ENCODE data around the gene CLSTN2.

The CLSTN2 gene

GRCh38 chr3:140296796-140297352, 361.9 kb downstream of the CLSTN2 start:
- TF ChIP-seq POLR2AphosphoS5 (IDR thresholded peaks at IDR 0.05; ENCODE audit: low read depth, low read length) (no peak), SIN3A (IDR thresholded peaks at IDR 0.05; ENCODE audit: borderline replicate concordance, insufficient read depth, low read length) (no peak), FOXP2 (optimal IDR thresholded peaks at IDR 0.05; ENCODE audit: borderline replicate concordance, extremely low read depth, extremely low read length, insufficient read depth) (no peak), TAF1 (IDR thresholded peaks at IDR 0.05; ENCODE audit: borderline replicate concordance, insufficient read depth, low read length) (no peak)
- TF ChIP-seq, protein P1, sequence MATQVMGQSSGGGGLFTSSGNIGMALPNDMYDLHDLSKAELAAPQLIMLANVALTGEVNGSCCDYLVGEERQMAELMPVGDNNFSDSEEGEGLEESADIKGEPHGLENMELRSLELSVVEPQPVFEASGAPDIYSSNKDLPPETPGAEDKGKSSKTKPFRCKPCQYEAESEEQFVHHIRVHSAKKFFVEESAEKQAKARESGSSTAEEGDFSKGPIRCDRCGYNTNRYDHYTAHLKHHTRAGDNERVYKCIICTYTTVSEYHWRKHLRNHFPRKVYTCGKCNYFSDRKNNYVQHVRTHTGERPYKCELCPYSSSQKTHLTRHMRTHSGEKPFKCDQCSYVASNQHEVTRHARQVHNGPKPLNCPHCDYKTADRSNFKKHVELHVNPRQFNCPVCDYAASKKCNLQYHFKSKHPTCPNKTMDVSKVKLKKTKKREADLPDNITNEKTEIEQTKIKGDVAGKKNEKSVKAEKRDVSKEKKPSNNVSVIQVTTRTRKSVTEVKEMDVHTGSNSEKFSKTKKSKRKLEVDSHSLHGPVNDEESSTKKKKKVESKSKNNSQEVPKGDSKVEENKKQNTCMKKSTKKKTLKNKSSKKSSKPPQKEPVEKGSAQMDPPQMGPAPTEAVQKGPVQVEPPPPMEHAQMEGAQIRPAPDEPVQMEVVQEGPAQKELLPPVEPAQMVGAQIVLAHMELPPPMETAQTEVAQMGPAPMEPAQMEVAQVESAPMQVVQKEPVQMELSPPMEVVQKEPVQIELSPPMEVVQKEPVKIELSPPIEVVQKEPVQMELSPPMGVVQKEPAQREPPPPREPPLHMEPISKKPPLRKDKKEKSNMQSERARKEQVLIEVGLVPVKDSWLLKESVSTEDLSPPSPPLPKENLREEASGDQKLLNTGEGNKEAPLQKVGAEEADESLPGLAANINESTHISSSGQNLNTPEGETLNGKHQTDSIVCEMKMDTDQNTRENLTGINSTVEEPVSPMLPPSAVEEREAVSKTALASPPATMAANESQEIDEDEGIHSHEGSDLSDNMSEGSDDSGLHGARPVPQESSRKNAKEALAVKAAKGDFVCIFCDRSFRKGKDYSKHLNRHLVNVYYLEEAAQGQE (IDR thresholded peaks at IDR 0.05; ENCODE audit: insufficient read depth in 1 of 2, low read depth in 2 of 2, low read length in 2 of 2): no peak

DNA sequence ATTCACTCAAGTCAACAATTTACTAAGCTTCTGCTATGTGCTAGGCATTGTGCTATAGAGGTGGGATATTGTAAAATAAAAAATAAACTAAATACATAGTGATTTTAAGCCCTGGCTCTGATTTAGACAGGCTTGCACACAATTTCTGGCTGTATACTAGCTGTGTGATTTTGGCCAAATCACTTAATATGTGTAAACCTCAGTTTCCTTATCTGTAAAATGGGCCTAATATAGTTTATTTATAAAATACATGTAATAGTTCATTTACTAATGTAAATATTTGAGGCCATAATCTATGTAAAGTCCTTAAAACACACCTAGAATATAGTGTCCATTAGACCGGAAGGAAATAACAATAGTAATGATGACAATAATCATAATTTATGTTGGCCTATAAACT, 363.1 kb downstream of the CLSTN2 start:
- TF ChIP-seq, protein P1 (IDR thresholded peaks at IDR 0.05; ENCODE audit: insufficient read depth in 1 of 2, low read depth in 2 of 2, low read length in 2 of 2): no peak
- no peak for TF ChIP-seq FOXP2 (optimal IDR thresholded peaks at IDR 0.05; ENCODE audit: borderline replicate concordance, extremely low read depth, extremely low read length, insufficient read depth)
- TF ChIP-seq TAF1 (IDR thresholded peaks at IDR 0.05; ENCODE audit: borderline replicate concordance, insufficient read depth, low read length): no peak
- TF ChIP-seq POLR2AphosphoS5 (IDR thresholded peaks at IDR 0.05; ENCODE audit: low read depth, low read length): no peak
- no peak for TF ChIP-seq SIN3A (IDR thresholded peaks at IDR 0.05; ENCODE audit: borderline replicate concordance, insufficient read depth, low read length)

DNA sequence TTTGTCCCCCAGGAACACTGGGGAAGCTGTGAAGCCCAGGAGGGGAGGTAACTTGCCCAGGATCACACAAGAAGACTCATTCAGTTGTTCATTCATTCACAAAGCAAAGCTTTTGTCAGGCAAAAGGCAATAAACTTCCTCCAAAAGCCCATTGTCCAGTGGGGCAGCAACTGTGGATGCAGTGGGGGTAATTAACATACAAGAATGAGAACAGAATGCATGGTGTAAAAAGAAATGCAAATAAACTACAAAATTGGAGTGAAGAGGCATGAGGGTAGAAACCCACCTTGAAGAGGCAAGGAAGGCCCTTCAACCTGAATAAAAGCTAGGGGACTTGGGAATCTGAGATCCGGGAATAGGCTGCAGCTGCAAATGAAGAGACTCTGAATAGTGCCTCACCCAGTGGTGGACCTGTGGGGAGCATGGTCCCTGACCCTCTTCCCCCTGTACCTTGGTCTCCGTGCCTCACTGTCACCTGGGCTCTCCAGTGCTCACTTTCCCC, 363.6 kb downstream of the CLSTN2 start:
- TF ChIP-seq, protein P1 (IDR thresholded peaks at IDR 0.05; ENCODE audit: insufficient read depth in 1 of 2, low read depth in 2 of 2, low read length in 2 of 2): no peak
- TF ChIP-seq FOXP2 (optimal IDR thresholded peaks at IDR 0.05; ENCODE audit: borderline replicate concordance, extremely low read depth, extremely low read length, insufficient read depth) (no peak), POLR2AphosphoS5 (IDR thresholded peaks at IDR 0.05; ENCODE audit: low read depth, low read length) (no peak), TAF1 (IDR thresholded peaks at IDR 0.05; ENCODE audit: borderline replicate concordance, insufficient read depth, low read length) (no peak), SIN3A (IDR thresholded peaks at IDR 0.05; ENCODE audit: borderline replicate concordance, insufficient read depth, low read length) (no peak)

DNA sequence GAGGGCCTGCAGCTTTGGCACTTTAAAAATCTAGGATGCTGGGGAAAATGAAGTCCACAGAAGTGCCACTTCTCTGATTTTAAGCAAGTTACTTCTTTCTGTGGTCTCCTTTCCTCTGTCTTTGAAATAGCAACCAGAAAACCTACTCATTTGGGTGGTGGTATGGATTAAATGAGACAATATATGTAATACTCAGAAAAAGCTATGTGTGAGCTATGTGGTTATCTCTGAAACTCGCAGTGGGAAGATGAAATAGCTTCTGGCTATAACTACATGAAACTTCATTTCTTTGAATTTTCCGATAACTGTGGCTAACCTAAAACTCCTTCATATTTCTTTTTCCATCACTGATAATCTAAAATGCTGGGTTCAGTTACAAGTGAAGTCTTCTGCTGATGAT, 368.9 kb downstream of the CLSTN2 start:
- TF ChIP-seq TAF1 (IDR thresholded peaks at IDR 0.05; ENCODE audit: borderline replicate concordance, insufficient read depth, low read length) (no peak), SIN3A (IDR thresholded peaks at IDR 0.05; ENCODE audit: borderline replicate concordance, insufficient read depth, low read length) (no peak), POLR2AphosphoS5 (IDR thresholded peaks at IDR 0.05; ENCODE audit: low read depth, low read length) (no peak), FOXP2 (optimal IDR thresholded peaks at IDR 0.05; ENCODE audit: borderline replicate concordance, extremely low read depth, extremely low read length, insufficient read depth) (no peak)
- TF ChIP-seq, protein P1 (IDR thresholded peaks at IDR 0.05; ENCODE audit: insufficient read depth in 1 of 2, low read depth in 2 of 2, low read length in 2 of 2): no peak
